Activated T-cell treated with anti-CD3 and anti-CD28 coated beads for 48 hours (primary cell): ENCODE measurements around the gene NIPAL1.

ENCODE experiments used
- DNase-seq: peaks from one replicate; pipeline ENCODE4 v3.0.0-alpha.2; 2020; ENCODE audit warnings: low read depth

Gene NIPAL1

DNA sequence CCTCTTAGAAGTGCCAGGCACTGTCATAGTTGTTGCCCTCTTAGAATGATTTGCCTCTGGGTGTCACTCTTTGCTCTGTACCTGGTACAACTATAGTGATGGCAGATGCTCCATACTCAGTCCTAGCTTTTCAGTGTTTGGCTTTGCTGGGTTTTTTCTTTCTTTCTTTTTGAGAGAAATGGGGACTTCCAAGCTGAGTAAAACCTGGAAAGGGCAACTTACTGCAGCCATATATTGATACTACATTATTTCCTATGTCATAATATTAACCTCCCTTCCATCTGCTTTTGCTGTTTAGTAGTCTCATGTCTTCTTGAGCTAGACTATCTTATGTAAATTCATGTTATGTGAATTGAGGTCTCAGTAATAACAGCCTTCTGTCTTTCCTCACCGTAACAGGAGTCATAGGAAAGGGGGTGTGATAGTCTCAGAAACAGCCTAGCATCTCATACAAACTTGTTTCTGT, 49.0 kb downstream of the NIPAL1 start:
- no peak for DNase-seq

DNA sequence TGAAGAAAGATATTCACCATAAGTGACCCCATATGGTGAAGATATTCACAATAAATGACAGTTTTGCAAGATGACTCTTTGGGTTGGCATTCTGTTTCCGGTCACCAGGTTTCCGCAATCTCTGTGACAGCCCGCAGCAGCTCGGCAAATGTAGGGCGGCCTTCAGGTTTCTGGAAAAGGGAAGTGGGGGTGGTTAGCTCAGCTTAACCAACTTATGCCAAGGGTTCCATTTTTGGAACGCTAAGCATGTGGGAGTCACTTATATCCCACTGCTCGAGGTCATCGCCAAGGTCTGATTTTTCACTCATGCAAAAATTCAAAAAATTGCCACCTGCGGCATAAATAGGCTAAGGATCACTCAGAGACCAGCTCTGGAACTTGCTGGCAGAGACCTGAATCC, 51.0 kb downstream of the NIPAL1 start:
- DNase-seq, result no peak

DNA sequence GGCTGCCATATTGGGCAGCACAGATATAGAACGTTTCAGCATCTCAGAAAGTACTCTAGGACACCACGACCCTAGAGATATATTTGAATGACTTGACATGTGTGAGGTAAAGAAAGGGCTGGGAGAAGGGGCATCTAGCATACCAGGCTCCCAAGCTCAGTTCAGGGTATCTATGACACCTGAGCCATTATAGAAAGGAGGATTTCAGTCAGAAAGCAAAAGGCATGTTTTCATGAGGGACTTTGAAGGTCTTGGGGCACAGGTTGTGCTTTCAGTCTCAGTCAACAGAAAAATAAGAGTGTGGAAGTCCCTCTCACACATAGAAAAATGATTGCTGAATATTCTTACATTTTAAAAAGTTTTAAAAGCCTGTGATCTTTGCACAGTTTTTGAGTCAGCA, 51.6 kb downstream of the NIPAL1 start:
- no peak for DNase-seq

DNA sequence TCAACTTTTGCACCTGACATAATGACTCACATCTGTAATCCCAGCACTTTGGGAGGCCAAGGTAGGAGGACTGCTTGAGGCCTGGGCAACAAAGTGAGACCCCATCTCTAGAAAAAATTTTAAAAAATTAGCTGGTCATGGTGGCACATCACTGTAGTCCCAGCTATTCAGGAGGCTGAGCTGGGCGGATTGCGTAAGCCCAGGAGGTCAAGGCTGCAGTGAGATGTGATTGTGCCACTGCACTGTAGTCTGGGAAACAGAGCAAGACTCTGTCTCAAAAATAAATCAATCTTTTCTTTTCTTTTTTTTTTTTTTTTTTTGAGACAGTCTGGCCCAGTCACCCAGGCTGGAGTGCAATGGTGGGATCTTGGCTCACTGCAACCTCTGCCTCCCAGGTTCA, 52.5 kb downstream of the NIPAL1 start:
- no peak for DNase-seq

DNA sequence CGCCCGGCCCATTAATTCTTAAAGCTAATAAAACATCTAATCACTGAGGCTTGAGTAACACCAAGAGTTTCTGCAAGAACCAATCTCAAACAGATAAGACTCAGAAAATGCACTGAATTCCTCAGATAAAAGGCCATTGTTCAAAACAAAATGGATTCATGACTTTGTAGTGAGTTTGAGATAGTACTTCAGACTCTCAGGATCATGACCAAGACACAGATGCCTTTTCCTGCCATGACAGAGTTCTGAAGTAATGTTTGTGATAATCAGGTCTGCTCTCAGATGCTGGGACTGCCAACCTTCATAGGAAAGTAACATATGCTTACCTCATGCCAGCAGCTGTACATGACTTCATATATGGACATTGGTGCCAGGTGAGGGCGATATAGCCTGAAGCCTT, 54.6 kb downstream of the NIPAL1 start:
- no peak for DNase-seq

DNA sequence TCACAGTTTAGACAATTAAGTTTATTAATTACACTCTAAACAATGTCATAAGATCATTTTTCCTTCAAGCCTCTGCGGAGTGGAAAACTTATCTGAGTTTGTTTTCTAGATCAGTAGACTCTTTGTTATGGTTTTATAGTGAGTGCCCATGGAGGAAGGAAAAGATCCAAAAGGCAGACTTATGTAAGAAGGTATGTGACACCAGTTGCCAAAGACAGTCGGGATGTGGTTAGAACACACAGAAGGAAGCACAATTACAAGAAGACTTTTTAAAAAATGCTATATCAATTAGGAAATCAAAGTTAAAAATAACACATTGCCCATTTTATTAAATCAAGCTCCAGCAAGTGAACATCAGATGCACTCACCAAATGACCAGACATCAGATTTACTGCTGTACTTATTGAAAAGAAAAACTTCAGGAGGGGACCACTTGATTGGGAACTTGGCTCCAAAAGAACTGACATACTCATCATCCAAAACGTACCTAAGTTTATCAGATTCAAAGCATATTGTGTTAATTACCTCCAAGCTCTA, 57.1 kb downstream of the NIPAL1 start:
- DNase-seq, result no peak

DNA sequence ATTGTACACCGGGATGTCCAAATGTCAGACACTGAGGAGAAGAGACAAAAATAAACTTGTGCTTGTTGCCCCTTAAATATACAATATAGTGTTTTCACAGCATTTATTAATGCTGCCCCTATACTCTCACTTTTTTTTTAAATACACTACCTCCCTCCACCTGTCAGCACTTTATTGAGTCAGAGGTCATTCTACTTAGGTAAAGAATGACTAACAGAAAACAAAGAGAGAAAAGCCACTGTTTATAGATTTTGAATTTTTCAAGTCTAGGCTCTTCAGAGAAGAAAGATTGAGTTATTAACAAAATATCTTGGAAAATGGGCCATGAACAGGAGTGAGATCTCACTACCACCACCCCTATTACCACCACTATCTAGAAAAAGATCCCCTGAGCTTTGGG, 58.1 kb downstream of the NIPAL1 start:
- no peak for DNase-seq

DNA sequence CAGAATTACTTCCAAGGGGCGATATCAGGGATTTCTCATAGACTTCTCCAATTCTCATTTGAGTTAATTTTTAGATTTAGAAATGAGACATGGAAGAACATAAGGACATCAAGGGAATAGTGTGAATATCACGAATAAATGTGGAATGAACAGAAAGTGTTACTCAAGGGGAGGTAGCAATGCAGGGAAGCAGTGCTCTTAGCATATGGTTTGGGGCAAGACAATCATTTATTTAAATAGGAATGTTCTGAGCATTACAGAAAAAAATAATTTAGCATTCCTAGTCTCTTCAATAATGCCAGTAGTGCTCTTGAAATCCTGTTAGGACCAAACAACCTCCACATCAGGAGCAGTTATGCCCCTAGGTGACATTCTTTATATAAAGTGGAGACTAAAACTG, 61.9 kb downstream of the NIPAL1 start:
- DNase-seq, result no peak

DNA sequence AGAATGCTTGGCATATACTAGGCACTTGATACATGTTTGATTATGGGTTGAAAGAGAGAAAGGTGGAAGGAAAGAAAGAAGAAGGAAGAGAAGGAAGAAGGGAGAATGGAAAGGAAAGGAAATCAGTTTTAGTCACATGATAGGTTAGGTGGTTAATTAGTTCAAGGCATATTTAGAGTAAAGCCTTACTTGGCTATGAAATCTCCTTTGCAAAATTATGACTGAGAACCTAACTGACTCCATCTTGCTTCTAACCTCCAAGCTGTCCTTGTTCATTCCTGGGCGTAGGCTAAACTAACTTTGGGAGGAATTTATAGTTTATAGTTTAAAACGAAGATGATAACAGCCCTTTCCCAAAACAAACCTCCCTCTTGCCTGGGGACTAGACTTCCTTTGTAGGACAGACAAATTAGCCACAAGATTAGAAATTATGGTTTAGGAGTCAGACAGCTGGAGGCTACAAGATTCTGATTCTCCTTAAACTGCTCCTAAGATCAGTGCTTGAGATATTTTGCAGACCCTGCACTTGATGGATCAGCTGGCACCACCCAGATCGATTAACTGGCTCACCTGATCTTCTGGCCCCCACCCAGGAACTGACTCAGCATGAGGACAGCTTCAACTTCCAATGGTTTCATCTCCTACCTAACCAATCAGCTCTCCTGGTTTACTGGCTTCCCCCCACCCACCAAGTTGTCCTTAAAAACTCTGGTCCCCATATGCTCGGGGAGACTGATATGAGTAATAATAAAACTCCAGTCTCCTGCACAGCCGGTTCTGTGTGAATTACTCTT, 62.5 kb downstream of the NIPAL1 start:
- DNase-seq, result no peak

DNA sequence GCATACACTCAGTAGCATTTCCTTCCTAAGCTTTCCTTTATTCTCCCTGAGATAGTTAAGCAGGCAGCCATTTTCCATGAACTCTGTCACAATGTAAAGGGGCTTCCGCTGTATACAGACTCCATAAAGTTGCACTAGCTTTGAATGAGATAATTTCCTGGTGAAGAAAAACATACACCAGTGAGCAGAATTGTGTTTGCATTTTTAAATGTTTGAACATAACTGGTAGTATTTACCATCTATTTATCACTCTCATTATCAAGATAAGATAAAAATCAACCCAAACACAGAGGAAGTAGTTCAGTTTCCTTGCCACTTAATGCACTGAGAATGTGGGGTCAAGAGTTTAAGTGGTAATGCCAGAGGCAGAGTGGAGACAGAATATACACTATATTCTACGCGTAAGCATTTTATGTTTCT, 63.4 kb downstream of the NIPAL1 start:
- no peak for DNase-seq

DNA sequence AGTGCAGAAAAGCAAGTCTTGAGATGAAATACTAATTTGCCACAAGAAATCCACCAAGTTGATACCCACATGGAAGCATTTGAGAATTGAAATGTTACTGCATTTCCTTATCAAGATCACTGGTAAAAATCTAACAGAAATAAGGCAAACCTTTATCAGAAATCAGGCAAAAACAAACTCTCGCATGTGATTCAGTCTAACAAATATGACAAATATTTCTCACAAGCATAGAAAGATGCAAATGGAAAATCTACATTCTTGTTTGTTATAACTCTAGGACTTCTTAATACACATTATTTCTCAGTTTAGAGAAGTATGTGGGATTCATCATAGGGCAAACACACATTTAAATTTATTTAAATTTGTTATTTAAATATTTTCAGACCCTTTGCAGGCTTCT, 64.6 kb downstream of the NIPAL1 start:
- no peak for DNase-seq

DNA sequence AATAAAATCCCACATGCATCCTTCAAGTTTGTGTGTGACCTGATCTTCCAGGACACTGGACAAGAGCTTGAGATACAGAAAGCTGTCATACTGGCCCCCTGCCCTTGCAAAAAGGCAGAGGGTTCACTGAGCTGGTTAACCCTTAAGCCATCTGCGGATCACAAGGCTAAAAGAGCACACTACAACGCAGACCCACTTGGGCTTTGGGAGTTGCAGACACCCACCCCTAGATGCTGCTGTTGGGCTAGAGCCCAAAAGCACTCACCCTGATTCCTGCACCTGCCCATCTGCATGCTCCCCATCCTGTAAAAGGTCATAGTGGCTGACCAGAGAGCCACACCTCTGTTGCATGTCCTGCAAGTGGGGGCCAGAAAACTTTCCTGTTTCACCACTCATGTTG, 66.4 kb downstream of the NIPAL1 start:
- no peak for DNase-seq

DNA sequence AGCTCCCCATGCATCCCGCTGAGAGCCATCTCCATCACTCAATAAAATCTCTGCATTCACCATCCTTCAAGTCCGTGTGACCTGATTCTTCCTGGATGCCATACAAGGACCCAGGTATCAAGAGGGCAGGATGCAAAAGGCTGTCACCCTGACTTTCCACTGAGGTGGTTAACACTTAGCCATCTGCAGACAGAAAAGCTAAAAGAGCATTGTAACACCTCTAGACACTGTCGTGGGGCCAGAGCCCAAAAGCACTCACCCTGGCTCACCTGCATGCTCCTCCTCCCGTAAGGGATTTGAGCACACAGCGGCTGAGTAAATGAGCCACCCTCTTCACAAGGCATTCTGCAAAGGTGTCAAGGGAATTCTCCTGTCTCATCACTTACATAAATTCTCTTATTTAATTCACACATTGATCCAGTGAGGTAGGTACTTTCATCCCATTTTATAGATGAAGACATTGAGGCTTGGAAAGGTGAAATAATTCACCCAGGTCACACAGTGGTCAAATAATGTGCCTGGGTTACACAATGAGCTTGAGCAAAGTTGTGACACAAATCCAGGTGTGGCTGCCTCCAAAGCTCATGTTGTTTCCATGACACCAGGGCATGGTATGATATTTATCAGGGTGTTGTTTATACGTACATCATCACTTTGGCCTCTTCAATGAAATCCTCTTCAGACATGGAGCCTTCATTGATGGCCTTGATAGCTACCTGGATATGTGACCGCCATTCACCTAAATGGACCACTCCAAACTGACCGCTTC, 69.4 kb downstream of the NIPAL1 start:
- DNase-seq, result no peak
